HG02885 (cell line): ENCODE results near the gene DENND1C.
"Not testable (repeated sequence)": the region's sequence is repeated elsewhere in the genome, so short reads cannot be mapped to it uniquely, and the experiment has no call there.

Source experiments
- ATAC-seq: cut with Tn5 transposase; IDR thresholded peaks from one replicate; pipeline ENCODE4 v1.9.1; 2021; ENCODE audit warnings: mild to moderate bottlenecking; ENCODE audit not compliant: unreplicated experiment, poor library complexity

Gene DENND1C

DNA sequence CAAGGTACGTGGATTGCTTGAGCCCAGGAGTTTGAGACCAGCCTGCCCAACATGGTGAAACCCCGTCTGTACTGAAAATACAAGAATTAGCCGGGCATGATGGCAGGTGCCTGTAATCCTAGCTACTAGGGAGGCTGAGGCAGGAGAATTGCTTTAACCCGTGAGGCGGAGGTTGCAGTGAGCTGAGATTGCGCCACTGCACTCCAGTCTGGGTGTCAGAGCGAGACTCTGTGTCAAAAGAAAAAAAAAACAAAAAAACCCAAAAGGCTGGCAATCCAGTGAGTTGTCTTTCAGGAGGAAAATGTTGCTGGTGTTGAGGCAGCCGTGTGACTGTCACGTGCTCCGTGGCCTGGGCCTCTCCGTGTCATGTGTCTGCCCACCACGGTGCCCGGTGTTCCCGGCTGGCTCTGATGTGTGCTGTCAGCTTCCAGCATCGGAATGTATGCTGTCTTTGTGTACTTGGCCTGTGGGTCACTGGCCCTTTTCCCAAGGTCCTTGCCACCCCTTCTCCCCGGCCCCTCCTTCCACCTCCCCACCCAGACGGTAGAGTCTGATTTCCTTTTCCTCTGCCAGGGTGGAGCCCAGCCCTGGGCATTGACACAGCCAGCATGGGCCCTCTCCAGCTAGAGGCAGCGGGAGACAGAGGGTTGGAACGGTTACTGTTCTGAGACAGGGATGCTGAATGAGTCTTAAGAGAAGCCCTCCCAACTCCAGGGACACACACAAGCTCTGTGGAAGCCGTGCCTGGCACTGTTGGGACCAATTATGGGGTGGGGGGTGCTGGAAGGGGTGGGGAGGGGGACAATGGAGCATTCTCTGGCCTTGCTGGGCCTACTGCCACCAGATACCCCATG is 27.8 kb upstream of the DENND1C start:
- ATAC-seq: no peak

DNA sequence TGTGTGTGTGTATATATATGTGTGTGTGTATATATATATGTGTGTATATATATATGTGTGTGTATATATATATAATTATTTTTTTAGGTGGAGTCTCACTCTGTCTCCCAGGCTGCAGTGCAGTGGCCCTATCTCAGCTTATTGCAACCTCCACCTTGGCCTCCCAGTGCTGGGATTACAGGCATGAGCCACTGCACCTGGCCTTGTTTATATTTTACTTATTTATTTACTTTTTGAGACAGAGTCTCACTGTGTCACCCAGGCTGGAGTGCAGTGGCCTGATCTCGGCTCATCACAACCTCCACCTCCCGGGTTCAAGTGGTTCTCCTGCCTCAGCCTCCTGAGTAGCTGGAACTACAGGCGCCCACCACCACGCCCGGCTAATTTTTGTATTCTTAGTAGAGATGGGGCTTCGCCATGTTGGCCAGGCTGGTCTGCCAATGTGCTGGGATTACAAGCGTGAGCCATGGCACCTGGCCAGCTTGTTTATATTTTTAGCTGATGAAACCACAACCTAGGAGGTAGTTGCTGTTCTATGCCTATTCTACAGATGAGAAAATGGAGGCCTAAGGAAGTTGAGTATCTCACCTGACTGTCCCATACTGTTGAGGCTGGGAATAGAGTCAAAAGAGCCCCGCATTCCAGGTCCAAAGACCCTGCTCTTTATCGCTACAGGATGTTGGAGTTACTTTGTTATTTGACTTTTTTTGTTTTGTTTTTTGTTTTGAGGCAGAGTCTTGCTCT is 26.6 kb upstream of the DENND1C start:
- not testable (repeated sequence) for ATAC-seq

DNA sequence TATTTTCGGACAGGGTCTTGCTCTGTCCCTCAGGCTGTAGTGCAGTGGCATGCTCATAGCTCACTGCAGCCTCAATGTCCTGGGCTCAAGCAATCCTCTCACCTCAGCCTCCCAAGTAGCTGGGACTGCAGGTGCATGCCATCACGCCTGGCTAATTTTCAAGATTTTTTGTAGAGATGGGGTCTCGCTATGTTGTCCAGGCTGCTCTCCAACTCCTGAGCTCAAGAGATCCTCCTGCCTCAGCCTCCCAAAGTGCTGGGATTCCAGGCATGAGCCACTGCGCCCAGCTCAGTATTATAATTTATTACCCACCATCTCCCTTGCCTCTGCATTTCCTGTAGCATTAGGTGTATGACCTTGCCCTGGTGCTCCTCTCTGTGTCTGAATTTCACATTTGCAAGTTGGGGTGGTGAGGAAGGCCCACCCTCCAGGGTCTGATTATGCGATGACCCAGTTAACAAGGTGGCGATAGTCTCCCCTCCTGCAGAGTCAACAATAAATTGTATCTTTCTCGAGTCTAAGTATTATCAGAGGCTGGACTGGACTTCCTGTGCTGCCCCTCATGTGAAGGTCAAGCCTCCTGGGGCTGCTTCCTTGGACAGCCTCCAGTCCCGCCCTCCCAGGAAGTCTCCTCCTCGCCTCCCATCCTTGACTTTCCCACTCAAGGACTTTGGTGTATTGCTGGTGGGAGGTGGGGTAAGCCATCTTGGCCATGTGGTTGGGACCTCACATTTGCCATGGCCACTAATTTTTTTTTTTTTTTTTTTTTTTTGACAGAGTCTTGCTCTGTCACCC is 22.0 kb upstream of the DENND1C start:
- no peak for ATAC-seq

DNA sequence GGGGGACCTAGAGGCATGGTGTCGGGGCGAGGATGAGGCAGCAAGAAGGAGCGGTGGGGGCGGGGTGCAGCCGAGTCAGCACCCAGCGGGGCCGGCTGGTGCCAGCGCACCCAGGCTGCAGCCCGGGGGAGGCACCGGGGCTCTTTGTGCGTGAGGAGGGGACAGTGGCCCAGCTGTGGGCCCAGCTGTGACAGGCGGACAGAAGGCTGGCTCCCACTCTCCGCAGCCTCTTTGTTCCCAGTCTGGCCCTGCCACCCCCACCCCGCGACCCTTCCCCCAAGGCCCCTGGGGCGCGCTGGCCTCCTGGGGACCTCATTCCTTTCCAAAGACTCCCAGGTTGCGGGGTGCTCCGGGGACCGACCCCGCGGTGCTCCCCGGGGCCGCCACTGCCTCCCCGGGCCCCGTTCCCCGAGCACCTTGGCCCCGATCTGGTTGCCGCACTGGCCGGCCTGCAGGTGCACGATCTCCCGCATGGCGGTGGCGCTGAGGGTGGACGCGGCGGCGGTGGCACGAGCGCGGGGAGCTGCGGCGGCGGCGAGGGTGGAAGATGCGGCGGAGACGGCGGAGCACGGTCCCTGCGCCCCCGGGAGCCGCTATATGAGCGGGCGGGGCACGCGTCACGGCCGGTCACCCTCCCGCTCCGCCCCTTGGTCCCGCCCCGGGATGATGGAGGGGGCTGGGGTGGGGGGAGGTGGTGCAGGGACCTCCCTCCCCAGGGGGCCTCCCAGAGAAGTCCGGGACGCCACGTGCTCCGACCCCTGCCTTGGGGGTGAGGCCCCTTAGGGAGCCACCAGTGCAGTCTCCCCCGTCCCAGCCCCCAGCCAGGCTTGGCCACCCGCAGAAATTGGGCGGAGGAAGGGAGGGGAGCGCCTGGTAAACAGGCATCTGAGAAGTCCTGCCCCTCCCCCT is 20.4 kb upstream of the DENND1C start, which contains the start of gene TUBB4A:
Gene TUBB4A (minus strand): TSS at position 570 of the 909 bp plus-strand sequence. CDS start 97 bp downstream, at position 473.
- ATAC-seq: no peak

DNA sequence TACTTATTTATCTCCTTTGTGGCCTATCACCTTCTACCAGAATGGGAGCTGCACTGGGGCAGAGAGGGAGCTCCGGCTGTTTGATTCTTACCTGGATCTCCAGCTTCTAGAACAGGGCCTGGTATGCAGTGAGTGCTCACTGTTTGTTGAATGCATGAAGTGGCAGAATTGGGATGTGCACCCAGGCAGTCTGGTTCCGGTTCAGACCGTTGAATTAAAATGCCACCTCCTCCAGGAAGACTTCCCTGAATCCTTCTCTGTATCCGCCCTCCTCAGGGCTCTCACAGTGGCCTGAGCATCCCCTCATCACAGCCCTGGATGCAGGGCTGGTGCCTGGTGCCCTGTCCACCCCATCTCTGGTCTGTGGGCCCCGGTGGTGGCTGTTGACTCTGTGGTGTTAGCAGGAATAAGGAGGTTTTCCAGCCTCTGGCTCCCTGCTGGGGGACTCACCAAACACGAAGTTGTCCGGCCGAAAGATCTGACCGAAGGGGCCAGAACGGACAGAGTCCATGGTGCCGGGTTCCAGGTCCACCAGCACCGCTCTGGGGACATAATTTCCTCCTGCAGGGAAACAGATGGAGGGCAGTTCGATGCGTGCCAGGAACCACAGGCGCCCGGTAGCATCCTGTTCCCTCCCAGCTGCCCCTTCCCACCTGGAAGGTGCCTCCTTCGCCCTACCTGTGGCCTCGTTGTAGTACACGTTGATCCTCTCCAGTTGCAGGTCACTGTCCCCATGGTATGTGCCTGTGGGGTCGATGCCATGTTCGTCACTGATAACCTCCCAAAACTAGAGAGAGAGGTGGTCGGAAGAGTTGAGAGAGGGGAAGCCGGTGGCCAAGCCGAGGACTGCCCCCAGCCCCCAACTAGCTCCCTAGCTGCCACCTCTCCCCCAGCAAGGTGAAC is 19.5 kb upstream of the DENND1C start:
- ATAC-seq: no peak

DNA sequence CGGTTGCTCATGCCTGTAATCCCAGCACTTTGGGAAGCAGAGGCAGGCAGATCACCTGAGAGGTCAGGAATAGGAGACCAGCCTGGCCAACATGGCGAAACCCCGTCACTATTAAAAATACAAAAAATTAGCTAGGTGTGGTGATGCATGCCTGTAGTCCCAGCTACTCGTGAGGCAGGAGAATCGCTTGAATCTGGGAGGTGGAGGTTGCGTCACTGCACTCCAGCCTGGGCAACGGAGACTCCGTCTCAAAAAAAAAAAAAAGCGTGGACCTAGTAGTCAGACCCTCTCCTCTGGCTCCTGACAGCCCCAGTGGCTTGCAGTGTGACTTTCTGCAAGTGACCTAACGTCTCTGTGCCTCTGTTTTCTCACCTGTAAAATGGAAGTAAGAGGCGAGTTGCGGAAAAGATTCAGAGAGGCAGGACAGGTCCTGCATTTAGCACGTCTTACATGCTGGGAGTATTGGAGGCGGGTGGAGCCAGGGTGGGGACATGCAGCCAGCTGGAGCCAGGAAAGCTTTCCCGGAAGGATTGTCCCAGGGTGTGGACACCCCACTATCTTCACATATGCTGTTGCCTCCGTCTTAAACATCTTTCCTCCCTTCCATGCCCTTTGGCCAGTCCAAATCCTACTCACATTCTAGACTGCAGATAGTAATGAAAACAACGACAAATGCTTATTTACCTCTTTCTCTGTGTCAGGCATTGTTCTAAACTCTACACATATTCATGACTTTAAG is 17.6 kb upstream of the DENND1C start:
- no peak for ATAC-seq

DNA sequence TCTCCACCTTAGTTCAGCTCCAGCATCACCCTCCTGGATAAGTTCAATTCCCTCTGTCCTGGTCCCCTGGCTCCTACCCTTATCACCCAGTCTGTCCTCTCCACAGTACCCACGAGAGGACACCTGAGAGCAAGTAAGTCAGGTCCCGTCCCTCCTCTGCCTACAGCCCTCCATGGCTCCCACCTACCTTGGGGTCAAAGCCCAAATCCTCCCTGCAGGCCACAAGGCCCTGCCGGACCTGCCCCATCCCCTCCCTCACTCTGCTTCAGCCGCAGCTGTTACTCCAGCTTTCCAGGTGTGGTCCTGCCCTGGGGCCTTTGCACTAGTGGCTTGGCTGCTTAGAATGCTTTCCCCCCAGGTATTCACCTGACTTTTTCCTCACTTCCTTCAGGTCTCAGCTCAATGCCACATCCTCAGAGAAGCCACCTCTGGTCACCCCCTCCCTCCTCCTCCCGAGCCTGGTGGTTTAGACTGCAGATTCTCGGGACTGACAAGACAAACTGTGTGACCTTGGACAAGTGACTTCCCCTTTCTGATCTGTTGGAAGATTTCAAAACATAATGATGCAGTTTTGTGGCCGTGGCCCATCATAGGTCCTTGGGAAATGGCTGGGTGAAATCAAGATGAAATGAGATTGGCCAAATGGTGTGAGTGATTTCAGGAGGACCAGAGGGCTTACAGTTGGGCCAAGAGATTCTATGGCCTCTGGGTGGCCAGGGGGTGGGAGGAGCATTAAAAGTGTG is 16.9 kb upstream of the DENND1C start:
- no peak for ATAC-seq

DNA sequence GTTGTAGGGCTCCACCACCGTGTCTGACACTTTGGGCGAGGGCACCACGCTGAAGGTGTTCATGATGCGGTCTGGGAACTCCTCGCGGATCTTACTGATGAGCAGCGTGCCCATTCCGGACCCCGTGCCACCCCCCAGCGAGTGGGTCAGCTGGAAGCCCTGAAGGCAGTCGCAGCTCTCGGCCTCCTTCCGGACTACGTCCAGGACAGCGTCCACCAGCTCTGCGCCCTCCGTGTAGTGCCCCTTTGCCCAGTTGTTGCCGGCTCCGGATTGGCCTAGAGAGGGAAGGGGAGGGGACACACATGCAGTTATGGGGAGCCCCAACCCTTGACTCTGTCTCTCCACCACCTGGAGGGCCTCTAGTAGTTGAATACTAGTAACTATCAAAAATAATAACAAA is 14.4 kb upstream of the DENND1C start:
- ATAC-seq: no peak

DNA sequence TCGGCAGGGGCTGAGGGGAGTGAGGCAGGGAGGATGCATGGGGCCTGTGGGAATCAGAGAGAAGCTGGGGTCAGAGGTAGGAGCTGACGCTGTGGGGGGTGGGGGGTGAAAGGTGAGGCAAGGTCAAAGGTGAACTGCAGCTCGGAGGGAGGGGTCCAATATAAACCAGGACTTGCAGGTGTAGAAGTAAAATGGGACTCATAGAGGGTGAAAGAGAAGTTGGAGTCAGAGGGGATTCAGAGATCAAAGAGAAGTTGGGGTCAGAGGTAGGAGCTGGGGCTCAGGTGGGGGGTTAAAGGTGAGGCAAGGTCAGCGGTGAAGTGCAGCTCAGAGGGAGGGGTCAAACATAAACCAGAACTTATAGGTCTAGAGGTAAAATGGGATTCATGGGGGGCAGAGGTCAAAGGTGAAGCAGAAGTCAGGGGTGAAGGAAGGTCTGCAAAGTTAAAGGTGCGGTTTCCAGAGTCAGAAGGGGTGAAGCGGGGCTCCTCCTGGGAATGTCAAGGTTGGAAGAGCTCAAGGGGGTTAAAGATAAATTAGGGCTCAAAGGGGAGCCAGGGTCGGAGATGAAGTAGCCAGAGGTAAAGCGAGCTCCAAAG is 12.9 kb upstream of the DENND1C start:
- ATAC-seq: no peak

DNA sequence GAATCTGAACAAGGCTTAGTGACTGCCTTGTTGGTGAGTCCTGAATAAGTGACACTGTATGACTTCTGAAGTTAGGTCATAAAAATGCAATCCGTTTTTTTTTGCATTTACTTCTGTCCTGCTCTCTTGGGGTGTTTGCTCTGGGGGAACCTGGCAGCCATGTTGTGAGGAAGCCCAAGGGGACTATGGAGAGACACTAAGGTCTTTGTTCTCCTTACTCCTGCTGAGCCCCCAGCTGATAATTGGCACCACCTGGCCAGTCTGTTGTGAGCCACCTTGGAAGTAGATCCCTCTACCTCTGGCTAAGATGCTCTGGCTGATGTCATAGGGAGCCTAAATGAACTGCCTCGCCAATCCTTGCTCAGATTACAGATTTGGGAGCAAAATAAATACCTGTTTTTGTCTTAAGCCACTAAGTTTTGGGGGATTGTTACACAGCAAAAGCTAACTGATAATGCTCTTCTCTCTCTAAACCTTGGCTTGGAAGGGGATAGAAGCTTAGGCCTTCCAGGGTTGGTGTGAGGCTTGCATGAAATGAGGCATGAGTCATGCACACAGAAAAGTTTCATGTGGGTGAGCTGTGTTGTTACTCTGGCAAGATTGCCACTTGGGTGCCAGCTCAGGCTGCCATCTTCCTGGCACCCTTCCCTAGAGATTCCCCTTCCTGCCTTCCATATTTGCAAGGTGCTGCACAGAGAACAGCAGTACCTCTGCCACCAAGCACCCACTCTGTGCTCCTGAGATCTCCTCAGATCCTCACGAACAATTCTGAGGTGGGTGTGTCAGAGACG is 10.4 kb upstream of the DENND1C start:
- no peak for ATAC-seq

DNA sequence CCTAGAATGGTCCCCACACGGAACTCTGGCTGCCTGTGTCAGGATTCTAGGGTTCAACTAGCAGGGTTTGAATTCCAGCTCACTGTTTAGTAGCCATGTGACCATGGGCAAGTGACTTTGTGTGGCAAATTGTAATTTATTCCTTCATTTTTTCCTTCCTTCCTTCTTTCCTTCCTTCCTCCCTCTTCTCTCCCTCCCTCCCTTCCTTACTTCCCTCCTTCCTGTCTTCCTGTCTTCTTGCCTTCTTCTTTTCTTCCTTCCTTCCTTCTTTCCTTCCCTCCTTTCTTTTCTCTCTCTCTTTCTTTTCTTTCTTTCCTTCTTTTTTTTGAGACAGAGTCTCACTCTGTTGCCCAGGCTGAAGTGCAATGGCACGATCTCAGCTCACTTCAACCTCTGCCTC is 8.5 kb upstream of the DENND1C start:
- ATAC-seq: no peak

DNA sequence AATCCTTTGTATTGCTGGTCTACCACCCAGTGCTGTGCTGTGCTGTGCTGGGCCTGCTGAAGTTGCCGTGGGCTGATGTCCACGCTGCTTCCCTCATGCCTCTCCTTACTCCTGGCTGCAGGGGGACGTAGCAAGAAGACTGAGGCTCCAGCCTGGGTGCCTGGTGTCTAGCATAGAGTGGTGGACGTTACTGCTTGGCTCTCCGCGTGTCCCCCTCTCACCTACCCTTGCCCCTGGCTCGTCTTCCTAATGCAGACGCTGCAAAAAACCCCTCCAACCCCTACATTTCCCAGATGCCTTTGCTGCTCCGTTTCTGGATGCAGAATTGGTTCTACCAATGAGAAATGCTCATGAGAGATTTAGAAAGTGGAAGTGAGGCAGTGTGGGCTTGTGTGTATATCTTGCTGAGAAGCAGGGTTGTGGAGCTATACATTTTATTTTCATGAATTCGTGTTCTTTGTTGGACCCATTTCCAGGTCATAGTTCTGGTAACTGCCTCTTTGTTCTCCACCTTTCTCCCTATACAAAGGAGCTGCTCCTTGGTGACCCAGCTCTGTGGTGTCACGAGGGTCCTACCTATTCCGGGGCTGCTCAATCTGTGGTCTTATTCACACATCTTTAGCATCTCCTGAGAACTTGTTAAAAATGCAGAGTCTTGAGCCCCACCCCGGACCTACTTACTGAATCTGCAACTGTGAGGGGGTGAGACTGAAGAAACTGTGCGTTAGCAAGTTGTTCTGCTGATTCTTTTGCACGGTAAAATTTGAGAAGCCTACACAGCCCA is 7.9 kb upstream of the DENND1C start:
- no peak for ATAC-seq

DNA sequence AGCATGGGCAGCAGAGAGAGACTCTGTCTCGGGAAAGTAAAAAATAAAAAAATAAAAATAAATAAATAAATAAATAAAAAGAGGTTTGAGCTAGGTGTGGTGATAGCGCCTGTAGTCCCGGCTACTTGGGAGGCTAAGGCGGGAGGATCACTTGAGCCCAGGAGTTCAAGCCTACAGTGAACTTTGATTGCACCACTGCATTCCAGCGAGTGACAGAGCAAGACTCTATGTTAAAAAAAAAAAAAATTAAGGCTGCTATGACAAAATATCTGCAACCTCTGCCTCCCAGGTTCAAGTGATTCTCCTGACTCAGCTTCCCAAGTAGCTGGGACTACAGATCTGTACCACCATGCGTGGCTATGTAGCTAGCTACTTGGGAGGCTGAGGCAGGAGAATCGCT is 3.2 kb upstream of the DENND1C start:
- no peak for ATAC-seq

DNA sequence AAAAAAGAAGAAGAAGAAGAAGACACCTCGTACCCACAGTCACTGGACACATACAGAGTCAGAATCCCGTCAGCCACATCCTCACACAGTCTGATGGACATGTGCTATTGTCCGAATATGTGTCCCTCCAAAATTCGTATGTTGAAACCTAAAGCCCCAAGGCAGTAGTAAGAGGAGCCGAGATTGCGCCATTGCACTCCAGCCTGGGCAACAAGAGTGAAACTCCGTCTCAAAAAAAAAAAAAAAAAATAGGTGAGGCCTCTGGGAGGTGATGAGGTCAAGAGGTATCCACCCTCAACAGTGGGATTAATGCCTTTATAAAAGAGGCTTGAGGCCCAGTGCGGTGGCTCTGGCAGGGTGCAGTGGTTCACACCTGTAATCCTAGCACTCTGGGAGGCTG is 2.6 kb upstream of the DENND1C start:
- no peak for ATAC-seq

DNA sequence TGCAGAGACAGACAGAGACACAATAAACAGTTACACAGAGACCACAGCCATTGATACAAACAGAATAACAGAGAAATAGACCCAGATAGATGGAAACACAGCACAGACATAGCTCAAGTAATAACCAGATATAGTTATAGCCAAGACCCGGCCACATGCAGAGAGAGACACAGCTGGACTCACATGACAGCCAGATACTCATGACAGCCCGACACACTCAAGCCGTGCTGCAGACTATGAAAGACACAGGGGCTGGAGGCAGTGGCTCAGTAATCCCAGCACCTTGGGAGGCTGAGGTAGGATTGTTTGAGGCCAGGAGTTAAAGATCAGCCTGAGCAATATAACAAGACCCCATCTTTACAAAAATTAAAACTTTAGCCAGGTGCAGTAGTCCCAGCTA is 1.6 kb upstream of the DENND1C start:
- ATAC-seq: no peak

DNA sequence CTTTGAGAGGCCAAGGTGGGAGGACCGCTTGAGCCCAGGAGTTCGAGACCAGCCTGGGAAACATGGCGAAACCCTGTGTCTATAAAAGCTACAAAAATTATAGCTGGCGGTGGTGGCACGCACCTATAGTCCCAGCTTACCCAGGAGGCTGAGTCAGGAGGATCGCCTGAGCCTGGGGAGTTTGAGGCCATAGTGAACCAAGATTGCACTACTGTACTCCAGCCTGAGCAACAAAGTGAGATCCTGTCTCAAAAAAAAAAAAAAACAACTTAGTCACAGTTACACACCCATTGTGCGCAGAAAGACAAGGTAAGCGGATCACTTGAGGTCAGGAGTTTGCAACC is 728 bp upstream of the DENND1C start:
- ATAC-seq: no peak
